ENCODE measurements around the gene PLS3. TPM values are rescaled to one million over a fixed set of nuclear protein-coding genes. Genes with fewer than 3 reads are reported as not detected.

PLS3 gene
- total and polyA plus RNA-seq, 2 of the 13 experiments (the other 11 are each of a cell fraction or from before 2014, with no cell fraction given) = 55.7 to 99.9 TPM

DNA sequence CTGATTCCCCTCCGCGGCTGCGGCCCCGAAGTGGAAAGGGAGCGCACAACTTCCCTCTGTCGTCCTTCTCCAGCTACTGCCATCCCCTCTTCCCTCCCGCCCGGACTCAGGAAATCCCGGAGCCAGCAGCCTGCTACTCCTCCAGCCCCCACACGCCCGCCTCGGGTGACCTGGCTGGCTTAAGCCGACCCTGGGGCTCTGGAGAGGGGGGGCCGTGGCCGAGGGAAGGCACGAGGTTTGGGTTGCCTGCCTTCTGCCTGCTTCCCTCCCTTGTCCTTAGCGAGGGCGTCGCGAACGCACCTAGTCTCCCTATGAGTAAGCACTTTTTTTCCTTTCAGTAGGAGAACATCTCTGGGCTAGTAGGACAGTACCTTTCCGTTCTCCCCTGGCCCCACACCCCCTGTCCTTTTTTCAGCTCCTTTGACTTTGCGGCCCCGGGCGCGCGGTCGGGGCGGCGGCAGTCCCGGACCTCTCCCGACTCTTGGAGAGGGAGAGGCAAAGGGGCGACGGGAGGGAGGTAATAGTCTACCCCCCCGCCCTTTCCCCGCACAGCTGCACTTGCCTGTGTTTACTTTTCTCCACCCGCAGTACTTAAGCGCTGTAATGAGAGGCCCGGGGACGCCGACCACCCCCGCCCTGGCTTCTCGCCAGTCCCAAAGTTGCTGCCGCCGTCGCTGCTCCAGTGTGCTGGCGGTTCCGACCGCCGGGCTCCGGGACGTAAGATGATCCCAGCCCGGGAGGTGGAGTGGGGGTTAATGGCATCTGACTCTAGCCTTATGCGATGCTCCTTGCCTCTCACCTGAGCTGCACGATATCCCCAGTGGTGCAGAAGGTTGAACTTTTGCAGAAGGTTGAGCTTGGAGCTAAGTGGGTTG, 868 bp downstream of the PLS3 start (continued):
- no peak for TF ChIP-seq ZNF10 (CRISPR knock-in tag; IDR thresholded peaks at IDR 0.05; ENCODE audit: borderline replicate concordance, low read depth)
- no peak for TF ChIP-seq TOE1 (CRISPR knock-in tag; IDR thresholded peaks at IDR 0.05)
- no peak for TF ChIP-seq ZNF672 (CRISPR knock-in tag; IDR thresholded peaks at IDR 0.05)
- no peak for TF ChIP-seq ADNP (CRISPR knock-in tag; IDR thresholded peaks at IDR 0.05)
- TF ChIP-seq ZSCAN25 (CRISPR knock-in tag; IDR thresholded peaks at IDR 0.05) = no peak
- TF ChIP-seq REXO4 (CRISPR knock-in tag; IDR thresholded peaks at IDR 0.05; ENCODE audit: borderline replicate concordance) = no peak
- no peak for TF ChIP-seq ZNF749 (CRISPR knock-in tag; IDR thresholded peaks at IDR 0.05; ENCODE audit: borderline replicate concordance)
- no peak for TF ChIP-seq SUZ12 (IDR thresholded peaks at IDR 0.05; ENCODE audit: low read depth, low read length)
- no peak for TF ChIP-seq ELF3 (CRISPR knock-in tag; IDR thresholded peaks at IDR 0.05)
- TF ChIP-seq KDM2A (CRISPR knock-in tag; IDR thresholded peaks at IDR 0.05; ENCODE audit: borderline replicate concordance, low read depth) = no peak; the same call in 1 of the 2 replicates
- TF ChIP-seq ZFP36 (IDR thresholded peaks at IDR 0.05; ENCODE audit: borderline replicate concordance, low read depth, low read length, partially characterized antibody) = no peak
- no peak for TF ChIP-seq DNMT3B (CRISPR knock-in tag; conservative IDR thresholded peaks at IDR 0.05)
- TF ChIP-seq ATM (IDR thresholded peaks at IDR 0.05; ENCODE audit: borderline replicate concordance) = no peak
- TF ChIP-seq HOXA3 (CRISPR knock-in tag; IDR thresholded peaks at IDR 0.05) = no peak
- TF ChIP-seq, protein P1, sequence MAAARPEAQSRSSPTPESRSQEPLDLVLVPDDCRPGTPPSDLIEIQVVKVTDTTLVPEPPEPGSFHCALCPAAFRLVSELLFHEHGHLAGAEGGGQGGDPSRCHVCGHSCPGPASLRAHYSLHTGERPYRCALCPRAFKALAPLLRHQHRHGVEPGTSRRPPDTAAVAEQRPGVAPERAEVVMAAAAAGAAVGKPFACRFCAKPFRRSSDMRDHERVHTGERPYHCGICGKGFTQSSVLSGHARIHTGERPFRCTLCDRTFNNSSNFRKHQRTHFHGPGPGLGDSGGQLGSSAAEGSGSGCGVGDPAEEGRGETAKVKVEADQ (CRISPR knock-in tag; IDR thresholded peaks at IDR 0.05; ENCODE audit: borderline replicate concordance) = no peak
- no peak for TF ChIP-seq ZNF547 (CRISPR knock-in tag; IDR thresholded peaks at IDR 0.05)
- no peak for TF ChIP-seq RARA (CRISPR knock-in tag; IDR thresholded peaks at IDR 0.05)
- TF ChIP-seq SATB2 (CRISPR knock-in tag; IDR thresholded peaks at IDR 0.05) = no peak
- no peak for TF ChIP-seq SP4 (CRISPR knock-in tag; IDR thresholded peaks at IDR 0.05)
- TF ChIP-seq ZNF629 (CRISPR knock-in tag; conservative IDR thresholded peaks at IDR 0.05) = no peak
- TF ChIP-seq MXD4 (CRISPR knock-in tag; IDR thresholded peaks at IDR 0.05) = no peak
- TF ChIP-seq NR2F2 (IDR thresholded peaks at IDR 0.05; ENCODE audit: borderline replicate concordance, low read depth) = no peak
- TF ChIP-seq YEATS4 (CRISPR knock-in tag; IDR thresholded peaks at IDR 0.05; ENCODE audit: borderline replicate concordance) = no peak
- TF ChIP-seq BORCS8-MEF2B (CRISPR knock-in tag; IDR thresholded peaks at IDR 0.05) = no peak
- TF ChIP-seq HNRNPUL1 (IDR thresholded peaks at IDR 0.05; ENCODE audit: low read depth, low read length) = no peak
- TF ChIP-seq, protein P2, sequence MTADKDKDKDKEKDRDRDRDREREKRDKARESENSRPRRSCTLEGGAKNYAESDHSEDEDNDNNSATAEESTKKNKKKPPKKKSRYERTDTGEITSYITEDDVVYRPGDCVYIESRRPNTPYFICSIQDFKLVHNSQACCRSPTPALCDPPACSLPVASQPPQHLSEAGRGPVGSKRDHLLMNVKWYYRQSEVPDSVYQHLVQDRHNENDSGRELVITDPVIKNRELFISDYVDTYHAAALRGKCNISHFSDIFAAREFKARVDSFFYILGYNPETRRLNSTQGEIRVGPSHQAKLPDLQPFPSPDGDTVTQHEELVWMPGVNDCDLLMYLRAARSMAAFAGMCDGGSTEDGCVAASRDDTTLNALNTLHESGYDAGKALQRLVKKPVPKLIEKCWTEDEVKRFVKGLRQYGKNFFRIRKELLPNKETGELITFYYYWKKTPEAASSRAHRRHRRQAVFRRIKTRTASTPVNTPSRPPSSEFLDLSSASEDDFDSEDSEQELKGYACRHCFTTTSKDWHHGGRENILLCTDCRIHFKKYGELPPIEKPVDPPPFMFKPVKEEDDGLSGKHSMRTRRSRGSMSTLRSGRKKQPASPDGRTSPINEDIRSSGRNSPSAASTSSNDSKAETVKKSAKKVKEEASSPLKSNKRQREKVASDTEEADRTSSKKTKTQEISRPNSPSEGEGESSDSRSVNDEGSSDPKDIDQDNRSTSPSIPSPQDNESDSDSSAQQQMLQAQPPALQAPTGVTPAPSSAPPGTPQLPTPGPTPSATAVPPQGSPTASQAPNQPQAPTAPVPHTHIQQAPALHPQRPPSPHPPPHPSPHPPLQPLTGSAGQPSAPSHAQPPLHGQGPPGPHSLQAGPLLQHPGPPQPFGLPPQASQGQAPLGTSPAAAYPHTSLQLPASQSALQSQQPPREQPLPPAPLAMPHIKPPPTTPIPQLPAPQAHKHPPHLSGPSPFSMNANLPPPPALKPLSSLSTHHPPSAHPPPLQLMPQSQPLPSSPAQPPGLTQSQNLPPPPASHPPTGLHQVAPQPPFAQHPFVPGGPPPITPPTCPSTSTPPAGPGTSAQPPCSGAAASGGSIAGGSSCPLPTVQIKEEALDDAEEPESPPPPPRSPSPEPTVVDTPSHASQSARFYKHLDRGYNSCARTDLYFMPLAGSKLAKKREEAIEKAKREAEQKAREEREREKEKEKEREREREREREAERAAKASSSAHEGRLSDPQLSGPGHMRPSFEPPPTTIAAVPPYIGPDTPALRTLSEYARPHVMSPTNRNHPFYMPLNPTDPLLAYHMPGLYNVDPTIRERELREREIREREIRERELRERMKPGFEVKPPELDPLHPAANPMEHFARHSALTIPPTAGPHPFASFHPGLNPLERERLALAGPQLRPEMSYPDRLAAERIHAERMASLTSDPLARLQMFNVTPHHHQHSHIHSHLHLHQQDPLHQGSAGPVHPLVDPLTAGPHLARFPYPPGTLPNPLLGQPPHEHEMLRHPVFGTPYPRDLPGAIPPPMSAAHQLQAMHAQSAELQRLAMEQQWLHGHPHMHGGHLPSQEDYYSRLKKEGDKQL (CRISPR knock-in tag; IDR thresholded peaks at IDR 0.05; ENCODE audit: low read depth) = no peak
